Panc1 (cell line): ENCODE data around the gene TAC4.

Source experiments
- POLR2AphosphoS5 ChIP-seq: IDR thresholded peaks from 2 replicates; pipeline ENCODE4 v1.6.1; 2012; ENCODE audit warnings: mild to moderate bottlenecking, low read depth, low read length, moderate library complexity
- SIN3A ChIP-seq: IDR thresholded peaks from 2 replicates; pipeline ENCODE4 v1.6.1; 2012; ENCODE audit warnings: low read depth, mild to moderate bottlenecking, low read length, moderate library complexity, borderline replicate concordance; ENCODE audit not compliant: insufficient read depth
- TCF7L2 ChIP-seq: IDR thresholded peaks from 2 replicates; pipeline ENCODE4 v1.6.1; 2011; ENCODE audit warnings: mild to moderate bottlenecking, low read depth, low read length, inconsistent platforms
- TF ChIP-seq, protein P1 (sequence below): fragments of 450-650 bp; IDR thresholded peaks from 2 replicates; pipeline ENCODE4 v1.5.1; 2017; ENCODE audit warnings: mild to moderate bottlenecking
- TF ChIP-seq, protein P2 (sequence below), 2 experiments: IDR thresholded peaks; 2 replicates each; pipeline ENCODE4 v1.6.1; 2011 to 2012; ENCODE audit warnings: low read depth in 2 of 2, control low read depth in 1 of 2, low read length in 1 of 2, mild to moderate bottlenecking in 1 of 2, moderate library complexity in 1 of 2; ENCODE audit not compliant: insufficient read depth in 1 of 2

DNA sequence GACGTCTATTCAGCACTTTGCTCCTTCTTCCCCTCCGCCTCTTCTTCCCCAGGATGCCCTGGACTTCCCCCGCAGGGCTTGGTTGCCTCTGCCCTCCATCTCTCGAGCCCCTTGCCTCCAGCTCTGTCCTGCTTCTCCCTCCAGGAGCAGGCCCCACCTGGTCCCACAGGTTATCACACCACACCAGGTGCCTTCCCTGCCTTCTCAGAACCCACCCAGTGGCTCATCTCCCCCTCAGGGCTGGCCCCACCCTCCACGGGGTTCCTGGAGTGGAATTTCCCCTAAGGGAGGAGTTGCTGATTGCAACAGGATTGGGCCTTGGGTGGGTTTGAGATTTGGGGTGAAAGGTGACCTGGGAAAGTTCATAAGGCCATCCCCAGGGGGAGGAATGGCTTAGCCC, 49.0 kb upstream of the TAC4 start:
- TF ChIP-seq POLR2AphosphoS5 (no peak), TCF7L2 (no peak), SIN3A (no peak)
- TF ChIP-seq, protein P1, sequence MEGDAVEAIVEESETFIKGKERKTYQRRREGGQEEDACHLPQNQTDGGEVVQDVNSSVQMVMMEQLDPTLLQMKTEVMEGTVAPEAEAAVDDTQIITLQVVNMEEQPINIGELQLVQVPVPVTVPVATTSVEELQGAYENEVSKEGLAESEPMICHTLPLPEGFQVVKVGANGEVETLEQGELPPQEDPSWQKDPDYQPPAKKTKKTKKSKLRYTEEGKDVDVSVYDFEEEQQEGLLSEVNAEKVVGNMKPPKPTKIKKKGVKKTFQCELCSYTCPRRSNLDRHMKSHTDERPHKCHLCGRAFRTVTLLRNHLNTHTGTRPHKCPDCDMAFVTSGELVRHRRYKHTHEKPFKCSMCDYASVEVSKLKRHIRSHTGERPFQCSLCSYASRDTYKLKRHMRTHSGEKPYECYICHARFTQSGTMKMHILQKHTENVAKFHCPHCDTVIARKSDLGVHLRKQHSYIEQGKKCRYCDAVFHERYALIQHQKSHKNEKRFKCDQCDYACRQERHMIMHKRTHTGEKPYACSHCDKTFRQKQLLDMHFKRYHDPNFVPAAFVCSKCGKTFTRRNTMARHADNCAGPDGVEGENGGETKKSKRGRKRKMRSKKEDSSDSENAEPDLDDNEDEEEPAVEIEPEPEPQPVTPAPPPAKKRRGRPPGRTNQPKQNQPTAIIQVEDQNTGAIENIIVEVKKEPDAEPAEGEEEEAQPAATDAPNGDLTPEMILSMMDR = no peak
- TF ChIP-seq, protein P2, sequence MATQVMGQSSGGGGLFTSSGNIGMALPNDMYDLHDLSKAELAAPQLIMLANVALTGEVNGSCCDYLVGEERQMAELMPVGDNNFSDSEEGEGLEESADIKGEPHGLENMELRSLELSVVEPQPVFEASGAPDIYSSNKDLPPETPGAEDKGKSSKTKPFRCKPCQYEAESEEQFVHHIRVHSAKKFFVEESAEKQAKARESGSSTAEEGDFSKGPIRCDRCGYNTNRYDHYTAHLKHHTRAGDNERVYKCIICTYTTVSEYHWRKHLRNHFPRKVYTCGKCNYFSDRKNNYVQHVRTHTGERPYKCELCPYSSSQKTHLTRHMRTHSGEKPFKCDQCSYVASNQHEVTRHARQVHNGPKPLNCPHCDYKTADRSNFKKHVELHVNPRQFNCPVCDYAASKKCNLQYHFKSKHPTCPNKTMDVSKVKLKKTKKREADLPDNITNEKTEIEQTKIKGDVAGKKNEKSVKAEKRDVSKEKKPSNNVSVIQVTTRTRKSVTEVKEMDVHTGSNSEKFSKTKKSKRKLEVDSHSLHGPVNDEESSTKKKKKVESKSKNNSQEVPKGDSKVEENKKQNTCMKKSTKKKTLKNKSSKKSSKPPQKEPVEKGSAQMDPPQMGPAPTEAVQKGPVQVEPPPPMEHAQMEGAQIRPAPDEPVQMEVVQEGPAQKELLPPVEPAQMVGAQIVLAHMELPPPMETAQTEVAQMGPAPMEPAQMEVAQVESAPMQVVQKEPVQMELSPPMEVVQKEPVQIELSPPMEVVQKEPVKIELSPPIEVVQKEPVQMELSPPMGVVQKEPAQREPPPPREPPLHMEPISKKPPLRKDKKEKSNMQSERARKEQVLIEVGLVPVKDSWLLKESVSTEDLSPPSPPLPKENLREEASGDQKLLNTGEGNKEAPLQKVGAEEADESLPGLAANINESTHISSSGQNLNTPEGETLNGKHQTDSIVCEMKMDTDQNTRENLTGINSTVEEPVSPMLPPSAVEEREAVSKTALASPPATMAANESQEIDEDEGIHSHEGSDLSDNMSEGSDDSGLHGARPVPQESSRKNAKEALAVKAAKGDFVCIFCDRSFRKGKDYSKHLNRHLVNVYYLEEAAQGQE (IDR thresholded peaks at IDR 0.05; ENCODE audit: insufficient read depth in 1 of 2, low read depth in 2 of 2, low read length in 1 of 2) = no peak
